Fibroblast of lung (primary cell): ENCODE results near the gene NPIPB4. TPM values are rescaled to one million over a fixed set of nuclear protein-coding genes. Genes with fewer than 3 reads are reported as not detected.
"Not testable (repeated sequence)": the region's sequence is repeated elsewhere in the genome, so short reads cannot be mapped to it uniquely, and the experiment has no call there.

Experiments used
- DNase-seq, 2 donors: peaks; one replicate each; pipeline versions ENCODE4 v3.0.0 to v3.0.0-alpha.2; 2010; ENCODE audit warnings: low read depth in 2 of 2
- H2AFZ ChIP-seq: 2 replicates; pipeline ENCODE4 v1.5.1; 2012; ENCODE audit warnings: low read length, control low read depth, inconsistent platforms
- H3K27ac ChIP-seq: 2 replicates; pipeline ENCODE4 v1.5.1; 2011; ENCODE audit warnings: low read length, control low read depth; ENCODE audit not compliant: insufficient read depth
- H3K27me3 ChIP-seq: 2 replicates; pipeline ENCODE4 v1.5.1; 2011; ENCODE audit warnings: mild to moderate bottlenecking, low read length; ENCODE audit not compliant: control insufficient read depth, insufficient read depth
- H3K36me3 ChIP-seq: 2 replicates; pipeline ENCODE4 v1.5.1; 2011; ENCODE audit warnings: low read length; ENCODE audit not compliant: control insufficient read depth, insufficient read depth
- H3K4me1 ChIP-seq: 2 replicates; pipeline ENCODE4 v1.5.1; 2011; ENCODE audit warnings: low read length; ENCODE audit not compliant: control insufficient read depth, insufficient read depth; ENCODE audit errors: extremely low read depth
- H3K4me2 ChIP-seq: 2 replicates; pipeline ENCODE4 v1.5.1; 2011; ENCODE audit warnings: low read length, control low read depth; ENCODE audit not compliant: insufficient read depth; ENCODE audit errors: extremely low read depth
- H3K4me3 ChIP-seq, 4 experiments: fragments of 200-600 bp in 1 of 4; sonication (generic) in 1 of 4; replicated peaks in 1 of 4; 2 replicates each; pipeline ENCODE4 v1.5.1; 2011 to 2016; ENCODE audit warnings: low read length in 4 of 4, low read depth in 3 of 4, mild to moderate bottlenecking in 3 of 4, control low read depth in 2 of 4, inconsistent platforms in 1 of 4, mixed read lengths in 1 of 4; ENCODE audit not compliant: insufficient read depth in 1 of 4; ENCODE audit errors: control extremely low read depth in 1 of 4
- H3K79me2 ChIP-seq: 2 replicates; pipeline ENCODE4 v1.5.1; 2012; ENCODE audit warnings: mild to moderate bottlenecking, low read length, inconsistent platforms; ENCODE audit not compliant: control insufficient read depth, insufficient read depth
- H3K9ac ChIP-seq: 2 replicates; pipeline ENCODE4 v1.5.1; 2011; ENCODE audit warnings: mild to moderate bottlenecking, low read length, control low read depth; ENCODE audit not compliant: insufficient read depth
- H3K9me3 ChIP-seq: 2 replicates; pipeline ENCODE4 v1.5.1; 2012; ENCODE audit warnings: low read depth, low read length; ENCODE audit not compliant: control insufficient read depth, insufficient read depth
- H4K20me1 ChIP-seq: 2 replicates; pipeline ENCODE4 v1.5.1; 2011; ENCODE audit warnings: low read length; ENCODE audit not compliant: control insufficient read depth, insufficient read depth; ENCODE audit errors: extremely low read depth
- CTCF ChIP-seq, 2 donors: IDR thresholded peaks in 1 of 2; conservative IDR thresholded peaks in 1 of 2; 1 replicate in 1 of 2; 2 replicates in 1 of 2; pipeline ENCODE4 v1.5.1; 2011 to 2012; ENCODE audit warnings: low read length in 2 of 2, control low read depth in 1 of 2, inconsistent platforms in 1 of 2, low read depth in 1 of 2, mild to moderate bottlenecking in 1 of 2
- polyA plus RNA-seq, 2 donors: library from polyadenylated mRNA; depleted of rRNA in 1 of 2; stranded (reverse) in 1 of 2; unstranded in 1 of 2; fragments of >200 nt; gene quantifications; 2 replicates each; pipeline ENCODE4 v1.2.1, GENCODE V29; 2011 to 2012; ENCODE audit warnings: missing spikeins in 1 of 2
- total RNA-seq: library from RNA; depleted of rRNA; stranded (reverse); fragments of >200 nt; gene quantifications from 2 replicates; pipeline ENCODE4 v1.2.1, GENCODE V29; 2014

Gene NPIPB4
- total and polyA plus RNA-seq, 2 donors (not counting 1 experiment from before 2014, with no cell fraction given), result 7.8 to 32.2 TPM

- H3K27me3 ChIP-seq, DNase-seq, H3K9me3 ChIP-seq, H4K20me1 ChIP-seq, H3K79me2 ChIP-seq, H3K4me1 ChIP-seq, H3K9ac ChIP-seq, H3K36me3 ChIP-seq, H3K27ac ChIP-seq, H2AFZ ChIP-seq: not testable (repeated sequence)
- Histone ChIP-seq H3K4me2 (peak overlapping the region; percentile 73), H3K4me3 (peak overlapping the region in 3 of 4 experiments; percentile 26 to 66 (median 63))
These were observed 37.9 kb downstream of the NPIPB4 start for GRCh38 chr16:21819617-21820016.

GRCh38 chr16:21817012-21817411, 40.5 kb downstream of the NPIPB4 start:
- H3K27me3 ChIP-seq, H3K4me3 ChIP-seq, H3K4me1 ChIP-seq, H3K9me3 ChIP-seq, H2AFZ ChIP-seq, DNase-seq, H4K20me1 ChIP-seq, H3K9ac ChIP-seq, H3K79me2 ChIP-seq, H3K27ac ChIP-seq, H3K4me2 ChIP-seq, H3K36me3 ChIP-seq: not testable (repeated sequence)

- H3K9ac ChIP-seq, H3K4me2 ChIP-seq, H3K27ac ChIP-seq: not testable (repeated sequence)
These were observed 41.9 kb downstream of the NPIPB4 start for GRCh38 chr16:21815694-21816093.

GRCh38 chr16:21802375-21802663, 55.2 kb downstream of the NPIPB4 start:
- not testable (repeated sequence) for H3K36me3 ChIP-seq, H3K27ac ChIP-seq, DNase-seq, H3K4me1 ChIP-seq, H3K9me3 ChIP-seq, H2AFZ ChIP-seq, H3K4me2 ChIP-seq, H3K27me3 ChIP-seq, H3K9ac ChIP-seq, H3K79me2 ChIP-seq, H3K4me3 ChIP-seq, H4K20me1 ChIP-seq

More at GRCh38 chr16:21815694-21816093, 41.9 kb downstream of the NPIPB4 start:
- H3K4me1 ChIP-seq, H3K36me3 ChIP-seq, DNase-seq, H3K9me3 ChIP-seq, H3K79me2 ChIP-seq, H3K4me3 ChIP-seq, H3K27me3 ChIP-seq, H2AFZ ChIP-seq, H4K20me1 ChIP-seq: not testable (repeated sequence)

- not testable (repeated sequence) for H4K20me1 ChIP-seq, H3K27me3 ChIP-seq, H3K79me2 ChIP-seq, H3K9me3 ChIP-seq, H3K36me3 ChIP-seq, H3K27ac ChIP-seq, H3K4me2 ChIP-seq, H3K9ac ChIP-seq, H2AFZ ChIP-seq, H3K4me1 ChIP-seq, H3K4me3 ChIP-seq
- peak; percentile 34 to 76 for DNase-seq
- peak; percentile 46 to 54 for TF ChIP-seq CTCF (conservative IDR thresholded peaks at IDR 0.05 in 1 of 2, IDR thresholded peaks at IDR 0.05 in 1 of 2; ENCODE audit: low read depth in 1 of 2, low read length in 2 of 2)
These were observed 55.8 kb downstream of the NPIPB4 start for GRCh38 chr16:21801538-21802374.

GRCh38 chr16:21798601-21799000, 59.0 kb downstream of the NPIPB4 start:
- not testable (repeated sequence) for H3K4me2 ChIP-seq, H3K27ac ChIP-seq, H2AFZ ChIP-seq, DNase-seq, H3K9ac ChIP-seq, H3K4me1 ChIP-seq, H3K36me3 ChIP-seq, H4K20me1 ChIP-seq, H3K4me3 ChIP-seq, H3K9me3 ChIP-seq, H3K27me3 ChIP-seq, H3K79me2 ChIP-seq
